Measurements from ENCODE around the gene UEVLD.

The UEVLD gene

GRCh38 chr11:18533365-18533764 is 55.2 kb downstream of the UEVLD start:
- Histone ChIP-seq H3K4me2 (ENCODE audit: low read length) (no peak overlapping the region), H3K27me3 (ENCODE audit: insufficient read depth, low read length) (no peaks in the 10 kb centered on the region), H3K4me3 (ENCODE audit: low read depth, low read length, poor library complexity, severe bottlenecking) (no peak overlapping the region), H3K9ac (ENCODE audit: low read length) (no peak overlapping the region), H4K20me1 (ENCODE audit: insufficient read depth, low read length) (no peaks in the 10 kb centered on the region), H3K27ac (ENCODE audit: low read depth, low read length, poor library complexity, severe bottlenecking) (no peak overlapping the region), H3K4me1 (ENCODE audit: insufficient read depth, low read length, severe bottlenecking) (peaks cover 31% of the 10 kb centered on the region), H3K9me3 (ENCODE audit: low read length) (no peaks in the 10 kb centered on the region), H3K36me3 (ENCODE audit: insufficient read depth, low read length) (no peaks in the 10 kb centered on the region), H2AFZ (ENCODE audit: low read length) (no peak overlapping the region), H3K79me2 (ENCODE audit: insufficient read depth, low read length) (no peaks in the 10 kb centered on the region), H3F3A (ENCODE audit: insufficient read depth, low read length) (no peaks in the 10 kb centered on the region), H3K9me2 (ENCODE audit: low read depth, low read length) (no peaks in the 10 kb centered on the region)
- TF ChIP-seq EZH2 (IDR thresholded peaks at IDR 0.05; ENCODE audit: borderline replicate concordance, low read length) (no peak), CTCF (IDR thresholded peaks at IDR 0.05; ENCODE audit: low read length) (no peak)

- Histone ChIP-seq H3F3A (ENCODE audit: insufficient read depth, low read length) (no peaks in the 10 kb centered on the region), H3K27ac (ENCODE audit: low read depth, low read length, poor library complexity, severe bottlenecking) (peak overlapping the region; percentile 75), H3K9me3 (ENCODE audit: low read length) (no peaks in the 10 kb centered on the region), H3K4me2 (ENCODE audit: low read length) (peak overlapping the region; percentile 88), H3K4me3 (ENCODE audit: low read depth, low read length, poor library complexity, severe bottlenecking) (peak overlapping the region; percentile 91), H2AFZ (ENCODE audit: low read length) (no peak overlapping the region), H3K36me3 (ENCODE audit: insufficient read depth, low read length) (peaks cover 7% of the 10 kb centered on the region; the same call in 1 of the 2 replicates), H3K9me2 (ENCODE audit: low read depth, low read length) (no peaks in the 10 kb centered on the region), H3K79me2 (ENCODE audit: insufficient read depth, low read length) (peaks cover 22% of the 10 kb centered on the region), H3K4me1 (ENCODE audit: insufficient read depth, low read length, severe bottlenecking) (peaks cover 61% of the 10 kb centered on the region), H3K9ac (ENCODE audit: low read length) (peak overlapping the region; percentile 88), H4K20me1 (ENCODE audit: insufficient read depth, low read length) (no peaks in the 10 kb centered on the region), H3K27me3 (ENCODE audit: insufficient read depth, low read length) (no peaks in the 10 kb centered on the region)
- TF ChIP-seq CTCF (IDR thresholded peaks at IDR 0.05; ENCODE audit: low read length) (no peak), EZH2 (IDR thresholded peaks at IDR 0.05; ENCODE audit: borderline replicate concordance, low read length) (no peak)
Measured at GRCh38 chr11:18527512-18527911, 61.0 kb downstream of the UEVLD start.

GRCh38 chr11:18526521-18527296 is 61.8 kb downstream of the UEVLD start, which contains the start of gene TSG101:
Gene TSG101 (minus strand): TSS chr11:18526942. CDS start chr11:18526816, 126 bp downstream.
- Histone ChIP-seq H3K4me1 (ENCODE audit: insufficient read depth, low read length, severe bottlenecking) (peaks cover 65% of the 10 kb centered on the region), H3K9ac (ENCODE audit: low read length) (peak within 1 kb of the TSS; percentile 88), H4K20me1 (ENCODE audit: insufficient read depth, low read length) (no peaks in the 10 kb centered on the region), H3K9me3 (ENCODE audit: low read length) (no peaks in the 10 kb centered on the region), H3K79me2 (ENCODE audit: insufficient read depth, low read length) (peaks cover 26% of the 10 kb centered on the region), H3K9me2 (ENCODE audit: low read depth, low read length) (no peaks in the 10 kb centered on the region), H3K4me3 (ENCODE audit: low read depth, low read length, poor library complexity, severe bottlenecking) (peak within 1 kb of the TSS; percentile 91), H3K27me3 (ENCODE audit: insufficient read depth, low read length) (no peaks in the 10 kb centered on the region), H2AFZ (ENCODE audit: low read length) (peak within 1 kb of the TSS; percentile 39; the same call in 1 of the 2 replicates), H3K4me2 (ENCODE audit: low read length) (peak within 1 kb of the TSS; percentile 88), H3K27ac (ENCODE audit: low read depth, low read length, poor library complexity, severe bottlenecking) (peak within 1 kb of the TSS; percentile 75), H3F3A (ENCODE audit: insufficient read depth, low read length) (no peaks in the 10 kb centered on the region), H3K36me3 (ENCODE audit: insufficient read depth, low read length) (peaks cover 7% of the 10 kb centered on the region; the same call in 1 of the 2 replicates)
- no peak for TF ChIP-seq EZH2 (IDR thresholded peaks at IDR 0.05; ENCODE audit: borderline replicate concordance, low read length)
